Suprapubic skin (tissue), 4 donors: Measurements from ENCODE around the gene SMIM13. TPM values are rescaled to one million over a fixed set of nuclear protein-coding genes. Genes with fewer than 3 reads are reported as not detected.
"Not testable (repeated sequence)": the region's sequence is repeated elsewhere in the genome, so short reads cannot be mapped to it uniquely, and the experiment has no call there.

ENCODE experiments used
- DNase-seq, 2 donors: peaks; one replicate each; pipeline ENCODE4 v3.0.0-alpha.2; 2019; ENCODE audit warnings: low spot score in 2 of 2
- H3K27ac ChIP-seq: fragments of 200-600 bp; sonication (generic); one replicate; pipeline ENCODE4 v1.5.1; 2019
- H3K27me3 ChIP-seq: fragments of 200-600 bp; sonication (generic); one replicate; pipeline ENCODE4 v1.5.1; 2019
- H3K36me3 ChIP-seq: fragments of 200-600 bp; sonication (generic); one replicate; pipeline ENCODE4 v1.5.1; 2019
- H3K4me1 ChIP-seq: fragments of 200-600 bp; sonication (generic); one replicate; pipeline ENCODE4 v1.5.1; 2019
- H3K4me3 ChIP-seq: fragments of 200-600 bp; sonication (generic); one replicate; pipeline ENCODE4 v1.5.1; 2019; ENCODE audit warnings: mild to moderate bottlenecking
- H3K9me3 ChIP-seq: fragments of 200-600 bp; sonication (generic); one replicate; pipeline ENCODE4 v1.5.1; 2019
- CTCF ChIP-seq, 2 donors: fragments of 200-600 bp in 1 of 2; fragments of 450-650 bp in 1 of 2; sonication (generic) in 1 of 2; IDR thresholded peaks; one replicate each; pipeline ENCODE4 v1.5.1; 2016 to 2019; ENCODE audit warnings: antibody characterized with exemption in 2 of 2, mild to moderate bottlenecking in 1 of 2, moderate library complexity in 1 of 2
- EP300 ChIP-seq: sonication (generic); formaldehyde crosslinking; IDR thresholded peaks from one replicate; pipeline ENCODE4 v1.6.1; 2017; ENCODE audit warnings: antibody characterized with exemption
- POLR2A ChIP-seq, 2 donors: fragments of 450-650 bp; IDR thresholded peaks; one replicate each; pipeline ENCODE4 v1.6.1; 2017; ENCODE audit warnings: antibody characterized with exemption in 2 of 2, mild to moderate bottlenecking in 2 of 2, moderate library complexity in 2 of 2
- POLR2AphosphoS5 ChIP-seq, 3 donors: sonication (generic); formaldehyde crosslinking; IDR thresholded peaks; one replicate each; pipeline ENCODE4 v1.6.1; 2017; ENCODE audit warnings: antibody characterized with exemption in 3 of 3
- WGBS: methylation state at CpG from one replicate; pipeline ENCODE4 v1.1.5; 2018; 5-methylcytosine and 5-hydroxymethylcytosine counted together
- total RNA-seq, 4 donors: library from RNA; depleted of rRNA; stranded (reverse); fragments of >200 nt; gene quantifications; one replicate each; pipeline ENCODE4 v1.1.0, GENCODE V29; 2016

Gene SMIM13
- total RNA-seq, 4 donors from 2014 or later, result 9.3 to 15.6 (median 10.7) TPM

- Histone ChIP-seq H3K4me3 (no peak overlapping the region), H3K36me3 (no peaks in the 10 kb centered on the region)
Measured at GRCh38 chr6:11111769-11112437, 18.3 kb downstream of the SMIM13 start.

GRCh38 chr6:11113038-11113437 lies 19.4 kb downstream of the SMIM13 start:
- no peak for DNase-seq
- no peaks in the 10 kb centered on the region for H3K9me3 ChIP-seq
- H3K27ac ChIP-seq, result no peak overlapping the region
- H3K27me3 ChIP-seq, result no peaks in the 10 kb centered on the region
- peaks cover 5% of the 10 kb centered on the region for H3K4me1 ChIP-seq
- H3K36me3 ChIP-seq, result no peaks in the 10 kb centered on the region
- no peak overlapping the region for H3K4me3 ChIP-seq
- TF ChIP-seq EP300 (no peak), POLR2A (IDR thresholded peaks at IDR 0.05) (no peak), CTCF (IDR thresholded peaks at IDR 0.05) (no peak), POLR2AphosphoS5 (IDR thresholded peaks at IDR 0.05) (no peak)
- WGBS, result 66% methylated on average over 4 of the region's 4 CpGs

More at GRCh38 chr6:11111769-11112437, 18.3 kb downstream of the SMIM13 start:
- WGBS, result 71% methylated on average over 9 of the region's 9 CpGs
- Histone ChIP-seq H3K27ac (no peak overlapping the region), H3K9me3 (no peaks in the 10 kb centered on the region), H3K27me3 (no peaks in the 10 kb centered on the region), H3K4me1 (peaks cover 5% of the 10 kb centered on the region)
- no peak for DNase-seq
- no peak for TF ChIP-seq POLR2A (IDR thresholded peaks at IDR 0.05)
- TF ChIP-seq EP300, result no peak
- no peak for TF ChIP-seq POLR2AphosphoS5 (IDR thresholded peaks at IDR 0.05)
- TF ChIP-seq CTCF (IDR thresholded peaks at IDR 0.05), result no peak

- WGBS, result 93% methylated on average over 11 of the region's 11 CpGs
- H3K4me3 ChIP-seq, H3K36me3 ChIP-seq, H3K27ac ChIP-seq, H3K27me3 ChIP-seq, H3K9me3 ChIP-seq, DNase-seq: not testable (repeated sequence)
- H3K4me1 ChIP-seq, result peaks cover 18% of the 10 kb centered on the region
Measured at GRCh38 chr6:11115808-11116536, 22.3 kb downstream of the SMIM13 start.

- no peaks in the 10 kb centered on the region for H3K27me3 ChIP-seq
- peaks cover 32% of the 10 kb centered on the region for H3K4me1 ChIP-seq
- H3K9me3 ChIP-seq, result no peaks in the 10 kb centered on the region
- no peak overlapping the region for H3K4me3 ChIP-seq
- DNase-seq, result no peak
- H3K27ac ChIP-seq, result no peak overlapping the region
- 54% methylated on average over 4 of the region's 4 CpGs for WGBS
- TF ChIP-seq POLR2AphosphoS5 (IDR thresholded peaks at IDR 0.05), result no peak
- TF ChIP-seq EP300, result no peak
- TF ChIP-seq POLR2A (IDR thresholded peaks at IDR 0.05), result no peak
- no peak for TF ChIP-seq CTCF (IDR thresholded peaks at IDR 0.05)
- H3K36me3 ChIP-seq, result no peaks in the 10 kb centered on the region
Measured at GRCh38 chr6:11120271-11121005, 26.8 kb downstream of the SMIM13 start.

- WGBS, result 73% methylated on average over 2 of the region's 2 CpGs
- no peaks in the 10 kb centered on the region for H3K36me3 ChIP-seq
- H3K9me3 ChIP-seq, result no peaks in the 10 kb centered on the region
- H3K27me3 ChIP-seq, result no peaks in the 10 kb centered on the region
- no peak overlapping the region for H3K4me3 ChIP-seq
- H3K4me1 ChIP-seq, result peaks cover 37% of the 10 kb centered on the region
- TF ChIP-seq CTCF (IDR thresholded peaks at IDR 0.05) (no peak), POLR2A (IDR thresholded peaks at IDR 0.05) (no peak), POLR2AphosphoS5 (IDR thresholded peaks at IDR 0.05) (no peak), EP300 (no peak)
- H3K27ac ChIP-seq, result no peak overlapping the region
- no peak for DNase-seq
Measured at GRCh38 chr6:11121851-11122250, 28.2 kb downstream of the SMIM13 start.
